RWPE2 (cell line): ENCODE data around the gene GSTO2.

ENCODE experiments used
- ATAC-seq: fragments of 200-7000 bp; cut with Tn5 transposase; 3 replicates; pipeline ENCODE4 v1.9.1; 2021; ENCODE audit warnings: low read depth
- DNase-seq: peaks from one replicate; pipeline ENCODE4 v3.0.0-alpha.2; 2020; ENCODE audit warnings: low spot score
- H3K27ac ChIP-seq: fragments of 450-650 bp; 2 replicates; pipeline ENCODE4 v1.5.1; 2017; ENCODE audit warnings: mild to moderate bottlenecking; ENCODE audit not compliant: poor library complexity, severe bottlenecking
- H3K27me3 ChIP-seq: fragments of 250-450 bp; sonication (Bioruptor Pico); 2 replicates; pipeline ENCODE4 v1.5.1; 2021; ENCODE audit warnings: mild to moderate bottlenecking, moderate library complexity; ENCODE audit not compliant: insufficient read depth, poor library complexity, severe bottlenecking
- H3K36me3 ChIP-seq: fragments of 250-450 bp; sonication (Bioruptor Pico); 2 replicates; pipeline ENCODE4 v1.5.1; 2020; ENCODE audit warnings: low read depth, mild to moderate bottlenecking, moderate library complexity
- H3K4me1 ChIP-seq: fragments of 250-450 bp; sonication (Bioruptor Pico); 2 replicates; pipeline ENCODE4 v1.5.1; 2021; ENCODE audit warnings: mild to moderate bottlenecking, moderate library complexity; ENCODE audit not compliant: insufficient read depth, poor library complexity, severe bottlenecking
- H3K4me3 ChIP-seq: fragments of 250-450 bp; sonication (Bioruptor Pico); 2 replicates; pipeline ENCODE4 v1.5.1; 2021; ENCODE audit warnings: mild to moderate bottlenecking, moderate library complexity; ENCODE audit not compliant: severe bottlenecking
- H3K9me3 ChIP-seq: fragments of 250-450 bp; sonication (Bioruptor Pico); 2 replicates; pipeline ENCODE4 v1.5.1; 2021; ENCODE audit warnings: mild to moderate bottlenecking, moderate library complexity; ENCODE audit not compliant: severe bottlenecking
- CTCF ChIP-seq: fragments of 450-650 bp; IDR thresholded peaks from one replicate; pipeline ENCODE4 v1.5.1; 2017; ENCODE audit warnings: mild to moderate bottlenecking, moderate library complexity; ENCODE audit not compliant: poor library complexity, severe bottlenecking

GSTO2 gene

GRCh38 chr10:104327745-104328645 is 59.0 kb downstream of the GSTO2 start:
- H3K36me3 ChIP-seq: peaks cover 10% of the 10 kb centered on the region; the same call in 1 of the 2 replicates
- peak overlapping the region; percentile 99 for H3K27ac ChIP-seq
- TF ChIP-seq CTCF: no peak
- no peak overlapping the region for H3K4me3 ChIP-seq
- no peaks in the 10 kb centered on the region for H3K27me3 ChIP-seq
- H3K9me3 ChIP-seq: no peaks in the 10 kb centered on the region
- DNase-seq (no peak), ATAC-seq (peak; percentile 53)
- H3K4me1 ChIP-seq: peaks cover 68% of the 10 kb centered on the region

- DNase-seq: no peak
- H3K27ac ChIP-seq: peak overlapping the region; percentile 99
These were observed 59.6 kb downstream of the GSTO2 start for GRCh38 chr10:104328646-104328895.

GRCh38 chr10:104328896-104329710 is 60.1 kb downstream of the GSTO2 start:
- H3K27ac ChIP-seq: peak overlapping the region; percentile 99
- ATAC-seq (peak; percentile 74), DNase-seq (peak; percentile 91)
- peaks cover 10% of the 10 kb centered on the region; the same call in 1 of the 2 replicates for H3K36me3 ChIP-seq
- peaks cover 57% of the 10 kb centered on the region for H3K4me1 ChIP-seq
- no peaks in the 10 kb centered on the region for H3K27me3 ChIP-seq
- no peak overlapping the region for H3K4me3 ChIP-seq
- no peaks in the 10 kb centered on the region for H3K9me3 ChIP-seq
- no peak for TF ChIP-seq CTCF

More at GRCh38 chr10:104328646-104328895, 59.6 kb downstream of the GSTO2 start:
- H3K4me1 ChIP-seq: peaks cover 63% of the 10 kb centered on the region
- no peak for TF ChIP-seq CTCF
- peaks cover 10% of the 10 kb centered on the region; the same call in 1 of the 2 replicates for H3K36me3 ChIP-seq
- H3K4me3 ChIP-seq: no peak overlapping the region
- H3K27me3 ChIP-seq: no peaks in the 10 kb centered on the region
- H3K9me3 ChIP-seq: no peaks in the 10 kb centered on the region
- no peak for ATAC-seq

DNA sequence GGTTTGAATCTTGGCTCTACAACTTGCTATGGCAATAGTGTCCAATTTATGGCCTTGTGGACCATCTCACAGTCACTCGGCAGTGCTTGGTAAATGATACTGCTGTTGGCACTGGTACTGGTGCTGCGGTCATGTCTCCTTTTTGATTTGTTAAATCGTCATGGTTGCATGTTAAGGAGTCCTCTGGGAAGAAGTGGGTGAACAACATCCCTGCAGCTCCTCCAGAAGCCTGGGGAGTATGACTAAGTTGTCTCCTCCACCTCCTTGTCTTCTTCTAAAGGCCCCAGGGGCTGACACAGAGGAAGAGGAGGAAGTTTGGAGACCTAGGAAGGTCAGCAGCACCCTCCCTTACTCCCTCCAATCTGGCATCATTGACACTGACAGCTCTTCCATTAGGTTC is 60.8 kb downstream of the GSTO2 start:
- no peak for TF ChIP-seq CTCF
- DNase-seq (no peak), ATAC-seq (peak; percentile 9)
- Histone ChIP-seq H3K36me3 (peaks cover 16% of the 10 kb centered on the region), H3K4me1 (peaks cover 56% of the 10 kb centered on the region), H3K27ac (peak overlapping the region; percentile 99), H3K4me3 (no peak overlapping the region), H3K27me3 (no peaks in the 10 kb centered on the region), H3K9me3 (no peaks in the 10 kb centered on the region)
